Activated CD4-positive, CD25-positive, alpha-beta regulatory T cell treated with anti-CD3 and anti-CD28 coated beads, Interleukin-2, amount 50 U/mL, for 24 hours (primary cell): Measurements from ENCODE around the gene DENND1B.
A peak's percentile ranks its signal among the peaks of the same experiment; 100 is the strongest.
"Not testable (repeated sequence)": the region's sequence is repeated elsewhere in the genome, so short reads cannot be mapped to it uniquely, and the experiment has no call there.

Experiments
- ATAC-seq, 2 donors: fragments of 150-1000 bp; cut with Tn5 transposase; one replicate each; pipeline ENCODE4 v1.10.0; 2021; ENCODE audit warnings: mild to moderate bottlenecking in 1 of 2, moderate library complexity in 1 of 2

The DENND1B gene

DNA sequence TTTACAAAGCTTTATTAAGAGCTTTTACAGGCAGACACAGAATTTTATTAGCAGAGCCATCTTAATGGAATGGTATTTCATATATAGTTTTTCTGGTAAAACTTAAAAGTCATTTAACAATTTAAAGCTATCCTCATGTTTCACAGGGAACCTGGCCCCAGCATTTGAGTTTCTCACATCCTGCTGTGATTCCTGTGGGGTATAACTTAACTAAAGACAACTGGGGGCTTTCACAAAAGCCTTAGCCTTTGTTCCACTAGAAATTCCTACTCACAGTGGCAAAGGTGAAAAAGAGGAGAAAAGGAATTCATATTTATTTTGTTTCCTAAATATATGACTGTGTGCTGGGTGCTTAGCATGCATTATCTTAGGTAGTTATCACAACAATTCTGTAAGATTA is 233.9 kb downstream of the DENND1B start:
- ATAC-seq, result no peak

DNA sequence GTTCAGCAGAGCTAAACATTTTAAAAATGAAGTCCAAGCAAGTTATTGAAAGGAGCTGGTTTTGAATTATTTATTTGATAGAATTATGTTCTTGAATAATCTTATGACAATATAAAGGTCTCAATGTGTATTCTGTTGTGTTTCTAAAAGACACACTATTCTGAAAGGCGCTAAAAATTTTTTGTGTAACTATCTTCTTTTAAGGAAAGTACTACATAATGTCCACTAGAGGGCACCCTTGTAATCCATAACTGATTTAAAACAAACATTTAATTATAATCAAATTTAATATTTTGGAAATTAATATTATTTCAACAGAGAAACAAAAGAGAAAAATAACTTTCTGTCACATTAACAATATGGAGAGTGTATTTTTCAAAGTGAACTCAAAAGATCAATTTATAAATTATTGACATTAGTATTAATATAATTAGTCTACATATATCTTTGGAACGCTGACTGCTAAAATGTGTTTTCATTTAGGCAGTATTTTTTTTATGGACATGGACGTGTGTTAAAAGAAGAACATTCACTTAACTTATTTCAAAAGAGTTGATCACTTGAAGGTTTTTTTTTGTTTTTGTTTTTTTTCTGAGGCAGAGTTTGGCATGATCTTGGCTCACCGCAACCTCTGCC is 248.4 kb downstream of the DENND1B start:
- no peak for ATAC-seq

DNA sequence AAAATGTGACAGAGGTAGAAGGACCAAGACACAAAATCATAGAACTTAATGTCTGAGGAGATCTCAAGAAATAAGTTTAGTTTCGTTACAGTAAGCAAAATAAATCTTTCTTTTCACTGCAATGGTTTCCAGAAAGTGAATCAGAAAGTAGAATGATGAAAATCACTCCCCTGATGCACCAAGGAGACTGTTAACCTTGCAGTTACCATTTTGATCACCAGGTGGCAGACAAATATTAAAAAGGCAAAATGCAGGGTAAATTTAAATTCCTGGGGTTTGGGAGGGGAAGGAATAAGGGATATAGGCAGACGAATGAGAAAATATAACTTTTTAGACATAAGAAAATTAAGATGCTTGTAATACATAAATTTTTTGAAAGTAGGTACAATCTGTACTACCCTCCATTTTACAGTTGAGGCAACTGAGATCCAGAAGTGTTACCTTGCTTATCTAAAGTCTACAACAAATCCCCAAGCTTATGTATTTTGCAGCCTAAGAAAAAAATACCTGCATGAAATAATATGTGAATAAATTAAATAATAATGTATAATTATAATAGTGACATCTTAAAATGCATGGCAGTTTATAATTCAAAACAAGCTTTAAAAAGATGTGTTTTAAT is 254.1 kb downstream of the DENND1B start:
- ATAC-seq, result peak; percentile 58 to 75

DNA sequence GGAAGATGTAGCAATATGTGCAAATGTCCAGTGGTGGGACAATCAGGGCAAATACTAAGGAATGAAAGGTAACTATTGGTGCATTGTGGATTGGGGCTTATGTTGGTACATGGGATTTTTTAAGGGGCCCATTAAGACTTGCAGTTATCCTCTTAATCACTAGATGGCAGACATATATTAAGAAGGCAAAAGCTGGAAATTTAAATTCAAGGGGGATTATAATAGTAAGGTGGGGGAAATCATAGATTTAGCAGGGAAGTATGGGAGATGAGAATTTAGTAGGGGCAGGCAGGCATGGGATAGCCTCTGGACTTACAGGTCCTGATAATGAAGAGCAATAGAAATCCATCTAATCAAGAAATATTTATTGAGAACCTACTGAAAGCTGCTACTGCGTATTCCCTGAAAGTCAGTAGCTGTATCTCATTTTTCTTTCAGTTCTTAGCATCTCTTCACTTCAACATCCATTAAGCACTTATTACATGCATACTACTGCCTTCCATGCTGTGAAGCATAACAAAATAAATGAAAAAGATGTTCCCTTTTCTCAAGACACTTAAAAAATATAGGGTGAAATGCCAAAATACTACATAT is 255.4 kb downstream of the DENND1B start:
- ATAC-seq, result no peak

DNA sequence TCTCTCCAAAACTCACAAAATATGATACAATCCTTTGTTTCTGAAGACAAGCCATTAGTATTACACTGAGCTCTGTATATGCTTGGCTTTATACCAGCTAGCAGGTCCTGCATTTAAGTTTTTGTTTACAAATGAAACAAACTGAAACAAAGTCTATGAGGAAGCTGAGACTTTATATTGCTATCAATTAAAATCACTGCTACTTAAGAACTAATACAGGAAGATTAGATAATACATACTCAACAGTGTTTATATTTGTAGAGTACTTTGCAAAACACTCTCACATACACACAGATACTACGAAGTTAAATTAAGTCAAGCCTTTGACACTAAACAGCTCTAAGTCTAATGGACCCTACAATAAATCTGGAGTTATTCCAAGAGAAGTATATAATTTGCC is 259.9 kb downstream of the DENND1B start:
- no peak for ATAC-seq

DNA sequence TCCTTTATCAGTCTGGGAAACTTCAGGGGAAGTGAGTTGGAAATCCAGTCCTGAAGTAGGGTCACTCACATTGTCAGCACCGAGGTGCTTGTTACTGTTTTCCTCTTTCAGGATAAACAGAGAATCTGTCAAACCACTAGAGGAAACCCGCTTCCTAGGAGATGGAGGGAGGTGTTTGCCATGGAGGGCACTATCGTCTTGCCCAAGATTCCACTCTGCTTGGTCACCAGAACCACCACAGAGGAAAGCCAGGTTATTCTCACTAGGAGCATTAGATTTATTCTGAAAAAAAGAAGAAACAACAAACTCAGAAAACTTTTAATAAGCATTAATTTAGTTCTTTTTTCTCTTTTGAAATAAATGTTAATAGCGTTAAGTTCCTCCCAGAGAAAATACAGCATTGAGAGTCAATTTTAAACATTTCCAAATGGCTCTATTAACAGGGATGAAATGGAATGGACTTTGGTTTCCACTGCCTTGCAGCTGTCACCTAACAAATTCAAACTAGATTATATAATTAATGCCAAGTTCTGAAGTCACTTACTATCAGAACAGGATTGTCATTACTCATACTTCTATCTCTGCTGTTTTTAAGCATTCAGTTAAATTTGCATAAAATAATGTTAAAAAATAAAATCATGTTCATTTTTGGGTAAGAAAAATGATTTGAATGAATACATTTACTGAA is 264.4 kb downstream of the DENND1B start:
- ATAC-seq, result no peak

DNA sequence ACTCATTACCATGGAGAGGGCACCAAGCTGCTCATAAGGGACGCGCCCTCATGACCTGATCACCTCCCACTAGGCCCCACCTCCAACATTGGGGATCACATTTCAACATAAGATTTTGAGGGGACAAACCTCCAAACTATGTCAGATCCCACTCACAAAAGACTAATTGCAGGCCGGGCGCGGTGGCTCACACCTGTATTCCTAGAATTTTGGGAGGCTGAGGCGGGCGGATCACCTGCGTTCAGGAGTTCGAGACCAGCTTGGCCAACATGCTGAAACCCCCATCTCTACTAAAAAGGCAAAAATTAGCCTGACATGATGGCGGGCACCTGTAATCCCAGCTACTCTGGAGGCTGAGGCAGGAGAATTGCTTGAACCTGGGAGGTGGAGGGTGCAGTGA is 278.6 kb downstream of the DENND1B start:
- no peak for ATAC-seq

DNA sequence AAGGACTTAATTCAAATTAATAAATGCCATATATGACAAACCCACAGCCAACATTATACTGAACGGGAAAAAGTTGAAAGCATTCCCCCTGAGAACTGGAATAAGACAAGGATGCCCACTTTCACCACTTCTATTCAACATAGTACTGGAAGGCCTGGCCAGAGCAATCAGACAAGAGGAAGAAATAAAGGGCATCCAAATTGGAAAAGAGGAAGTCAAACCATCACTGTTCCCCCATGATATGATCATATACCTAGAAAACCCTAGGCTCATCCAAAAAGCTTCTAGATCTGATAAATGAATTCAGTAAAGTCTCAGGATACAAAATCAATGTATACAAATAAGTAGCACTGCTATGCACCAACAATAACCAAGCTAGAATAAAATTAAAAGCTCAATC is 283.8 kb downstream of the DENND1B start:
- ATAC-seq, result not testable (repeated sequence)

DNA sequence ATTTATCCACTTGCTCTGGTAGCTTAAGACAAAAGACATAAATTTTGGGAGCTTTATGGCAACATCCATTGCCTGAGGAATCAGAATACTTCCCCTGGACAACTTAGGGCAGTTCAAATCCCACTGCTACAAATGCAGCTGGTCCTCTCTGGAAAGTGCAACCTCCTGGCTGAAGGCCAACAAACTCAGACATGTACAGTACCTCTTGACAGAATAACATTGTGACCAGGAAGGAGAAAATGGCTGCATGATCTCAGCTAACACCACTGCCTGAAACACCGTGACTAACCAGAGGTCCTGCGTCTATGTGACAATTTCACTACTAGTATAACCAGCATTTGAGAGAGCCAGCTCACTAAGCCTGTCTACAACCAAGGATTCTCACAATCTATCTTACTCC is 288.3 kb downstream of the DENND1B start:
- no peak for ATAC-seq

DNA sequence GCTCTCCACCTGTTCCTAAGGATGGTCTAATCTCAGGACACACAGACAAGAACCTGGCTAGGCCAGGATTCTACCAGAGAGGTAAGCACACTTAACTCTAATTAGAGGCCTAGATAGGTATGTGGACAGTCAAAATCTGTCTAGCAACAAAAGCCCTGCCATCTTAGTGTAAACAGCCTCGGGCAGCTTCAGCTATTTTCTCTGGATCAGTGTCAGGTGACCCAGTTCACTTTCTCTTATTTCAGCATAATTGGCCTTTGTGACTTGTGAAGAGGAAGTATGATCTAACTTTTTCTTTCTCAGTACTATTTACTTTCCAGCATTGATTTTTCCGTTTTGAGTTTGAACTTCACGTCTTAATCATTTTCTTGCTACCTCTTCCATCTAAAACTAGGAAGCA is 289.5 kb downstream of the DENND1B start:
- no peak for ATAC-seq

DNA sequence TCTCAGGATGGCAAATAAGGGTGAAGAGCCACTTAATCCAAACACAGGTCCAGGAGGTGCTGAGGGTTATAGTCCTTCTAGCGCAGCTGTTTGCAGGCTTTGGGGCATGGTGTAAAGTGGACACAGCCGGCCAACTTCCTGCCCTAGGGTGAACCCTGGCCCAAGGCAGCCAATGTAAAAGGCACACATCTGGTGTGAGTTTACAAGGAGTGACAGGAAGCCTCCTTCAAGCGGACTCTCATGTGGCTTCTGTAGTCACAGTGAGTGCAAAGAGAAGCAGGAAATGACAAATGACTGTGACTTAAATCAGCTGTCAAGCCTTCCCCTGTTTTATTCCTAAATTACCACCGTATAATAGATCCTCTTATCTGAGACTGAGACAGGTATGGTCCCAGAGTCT is 294.2 kb downstream of the DENND1B start:
- peak; percentile 27 to 58 for ATAC-seq

DNA sequence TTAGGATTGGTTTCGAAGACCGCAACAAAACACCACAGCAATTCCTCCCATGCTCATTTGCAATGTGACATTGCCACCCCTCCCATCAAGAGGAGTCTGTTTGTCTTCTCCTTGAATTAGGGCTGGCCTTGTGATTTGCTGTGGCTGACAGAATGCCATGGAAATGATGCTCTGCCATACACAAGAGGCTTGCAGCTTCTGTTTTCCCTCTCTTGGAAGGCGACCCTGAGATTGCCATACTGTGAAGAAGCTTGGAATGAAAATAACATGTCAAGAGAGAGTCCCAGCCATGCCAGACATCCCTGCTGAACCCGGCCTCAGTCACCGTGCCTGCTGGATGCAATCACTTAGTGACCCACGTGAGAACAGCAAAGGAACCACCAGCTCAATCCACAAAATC is 294.8 kb downstream of the DENND1B start:
- no peak for ATAC-seq

DNA sequence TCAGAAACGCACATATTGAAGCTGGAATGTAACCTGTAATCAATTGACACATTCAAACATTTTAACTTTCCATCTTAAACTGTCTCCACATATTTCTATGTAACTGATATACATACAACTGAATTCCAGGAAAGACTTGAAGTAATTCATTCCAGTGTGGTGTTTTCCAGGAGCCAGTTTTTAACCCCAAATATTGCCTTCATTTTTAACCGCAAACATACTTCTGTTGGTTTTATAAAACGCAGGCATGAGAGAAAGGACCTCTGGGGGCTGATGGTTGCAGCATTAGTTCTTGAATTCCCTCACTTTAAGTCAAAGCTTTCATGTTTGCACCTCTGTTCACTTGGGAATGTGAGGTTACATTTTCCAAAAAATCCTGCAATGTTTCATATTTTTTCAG is 303.1 kb downstream of the DENND1B start:
- ATAC-seq, result no peak

DNA sequence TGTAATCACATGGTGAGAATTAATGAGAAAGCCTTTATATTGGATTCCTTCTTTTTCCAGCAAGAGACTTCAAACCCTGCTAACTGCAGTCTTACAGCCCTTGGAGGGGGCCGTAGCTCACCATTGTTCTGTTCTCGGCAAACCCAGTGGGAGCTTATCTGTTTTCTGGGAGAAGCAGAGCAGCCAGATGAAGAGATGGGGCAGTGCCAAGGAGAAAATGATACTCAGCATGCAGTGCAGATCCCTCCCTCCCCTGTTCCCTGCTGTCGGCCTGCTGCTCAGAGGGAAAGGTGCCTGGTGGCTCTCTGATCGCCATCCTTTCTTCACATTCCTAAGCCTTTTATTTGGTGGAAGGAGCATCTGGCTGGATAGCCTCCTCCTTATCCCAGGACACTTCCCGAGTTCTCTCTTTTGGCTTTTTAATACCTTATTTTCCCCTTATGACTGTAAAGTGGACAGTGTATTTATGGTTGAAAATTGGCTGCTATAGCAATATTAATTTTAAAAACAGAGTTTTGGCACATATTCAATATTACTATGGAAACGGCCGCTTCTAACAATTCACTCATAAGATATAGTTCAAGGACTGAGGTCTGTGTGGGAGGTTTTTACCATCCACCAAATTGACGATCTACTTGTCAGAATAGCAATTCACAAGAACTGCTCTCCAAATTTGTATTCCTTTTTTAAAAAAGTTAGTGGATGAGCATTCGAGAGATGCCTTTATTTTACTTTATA is 303.9 kb downstream of the DENND1B start:
- no peak for ATAC-seq

DNA sequence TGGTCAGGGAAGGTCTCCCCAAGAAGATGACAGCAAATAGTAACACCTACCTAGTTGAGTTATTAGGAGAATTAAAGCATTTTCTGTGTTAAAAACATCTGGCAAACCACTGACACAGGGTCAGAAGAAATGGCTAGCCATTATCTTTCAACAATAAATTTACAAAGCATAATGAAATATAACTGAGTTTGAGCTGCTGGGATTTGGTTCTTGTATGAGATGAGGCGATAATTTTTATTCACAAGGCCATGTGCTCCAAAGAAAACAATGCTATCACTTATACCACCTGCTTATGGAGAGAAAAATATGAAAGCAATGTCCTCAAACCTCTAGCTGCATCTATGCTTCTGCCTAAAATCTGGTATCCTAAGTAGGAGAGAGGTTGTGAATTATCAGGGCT is 304.9 kb downstream of the DENND1B start:
- no peak for ATAC-seq

DNA sequence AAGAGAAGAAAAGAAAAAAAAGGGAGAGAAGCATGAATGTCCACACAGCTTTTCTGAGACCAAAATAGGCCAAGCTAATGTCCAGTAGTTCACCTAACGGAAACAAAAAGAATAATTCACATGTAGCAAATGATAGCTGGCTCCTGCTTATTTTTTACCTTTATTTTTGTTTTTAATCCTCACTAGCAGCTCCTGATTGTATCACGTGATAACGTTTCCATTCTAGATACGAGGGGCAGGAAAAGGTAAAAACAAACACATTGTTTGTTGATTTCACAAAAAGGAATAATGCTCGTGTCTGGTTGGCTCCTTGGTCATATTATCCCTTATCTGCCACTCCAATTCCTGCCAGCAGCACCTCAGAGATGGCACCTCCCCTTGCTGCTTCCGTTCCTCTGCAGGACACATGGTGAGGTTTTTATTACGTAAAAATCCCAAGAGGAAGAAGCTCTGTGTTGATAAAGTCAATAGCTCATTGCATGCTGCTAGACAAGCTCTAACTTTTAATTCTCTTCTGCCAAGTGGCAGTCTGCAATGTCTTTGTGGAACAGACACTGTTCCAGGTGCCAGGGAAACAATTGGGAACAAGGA is 305.6 kb downstream of the DENND1B start:
- no peak for ATAC-seq

DNA sequence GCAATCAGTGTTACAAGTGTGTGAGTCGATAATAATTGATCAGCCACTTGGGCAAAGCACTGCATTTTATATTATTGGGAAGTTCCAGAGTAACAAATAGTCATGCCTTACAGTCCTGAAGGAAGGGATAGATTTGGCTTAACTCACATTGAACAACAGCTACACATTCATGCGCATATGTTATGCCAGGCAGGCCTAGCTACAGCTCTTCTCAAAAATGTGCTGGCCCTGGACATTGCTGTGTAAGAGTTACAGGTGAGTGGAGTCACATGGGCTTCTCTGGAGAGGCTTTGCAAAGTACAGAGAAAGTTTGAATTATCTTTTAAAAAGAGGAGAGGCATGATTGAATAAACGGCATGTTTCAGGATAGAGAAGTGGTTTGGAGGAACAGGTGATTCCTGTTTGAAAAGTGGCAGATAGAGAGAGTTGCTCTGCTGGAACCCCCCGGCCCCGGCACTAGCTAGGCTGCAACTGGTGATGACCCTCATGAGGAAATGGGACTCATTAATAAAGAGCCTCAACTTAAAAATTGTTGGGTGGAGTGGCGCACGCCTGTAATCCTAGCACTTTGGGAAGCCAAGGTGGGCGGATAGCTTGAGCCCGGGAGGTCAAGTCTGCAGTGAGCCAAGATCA is 306.6 kb downstream of the DENND1B start:
- ATAC-seq, result no peak

DNA sequence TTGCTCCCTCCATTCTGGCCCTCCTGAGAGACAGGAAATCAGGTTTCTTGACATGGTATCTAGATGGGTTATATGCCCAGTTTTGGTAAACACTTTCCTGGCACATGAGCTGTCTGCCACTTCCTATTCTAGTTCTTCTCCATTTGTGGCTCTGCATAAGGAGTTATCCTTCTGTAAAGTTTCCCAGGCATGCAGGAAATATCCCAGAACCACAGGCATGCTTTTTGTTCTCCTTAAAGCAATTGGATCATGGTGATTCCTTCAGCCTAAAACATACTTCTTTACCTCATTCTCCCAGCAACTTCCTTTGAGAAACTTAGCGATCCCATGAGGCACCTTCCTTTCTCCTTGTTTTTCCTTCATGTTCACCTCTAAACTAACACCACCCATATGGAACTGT is 307.4 kb downstream of the DENND1B start:
- ATAC-seq, result no peak

DNA sequence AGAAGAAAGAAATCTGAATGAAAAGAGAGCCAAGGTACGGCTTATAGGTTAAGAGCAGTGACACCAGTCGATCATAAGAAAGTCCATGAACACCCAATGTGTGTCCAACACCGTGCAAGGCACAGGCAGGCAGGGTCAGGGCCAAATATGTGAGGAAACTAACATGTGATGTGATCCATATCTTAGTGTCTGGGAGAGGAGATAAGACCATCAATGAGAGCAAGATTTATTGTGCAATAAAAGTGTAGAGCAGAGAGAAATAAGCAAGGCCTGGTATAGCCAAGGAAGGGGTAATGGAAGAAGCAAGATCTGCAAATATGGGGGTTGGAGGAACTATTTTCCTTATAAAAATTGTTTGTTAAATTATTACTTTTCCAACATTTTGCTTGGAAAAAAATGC is 308.5 kb downstream of the DENND1B start:
- no peak for ATAC-seq

DNA sequence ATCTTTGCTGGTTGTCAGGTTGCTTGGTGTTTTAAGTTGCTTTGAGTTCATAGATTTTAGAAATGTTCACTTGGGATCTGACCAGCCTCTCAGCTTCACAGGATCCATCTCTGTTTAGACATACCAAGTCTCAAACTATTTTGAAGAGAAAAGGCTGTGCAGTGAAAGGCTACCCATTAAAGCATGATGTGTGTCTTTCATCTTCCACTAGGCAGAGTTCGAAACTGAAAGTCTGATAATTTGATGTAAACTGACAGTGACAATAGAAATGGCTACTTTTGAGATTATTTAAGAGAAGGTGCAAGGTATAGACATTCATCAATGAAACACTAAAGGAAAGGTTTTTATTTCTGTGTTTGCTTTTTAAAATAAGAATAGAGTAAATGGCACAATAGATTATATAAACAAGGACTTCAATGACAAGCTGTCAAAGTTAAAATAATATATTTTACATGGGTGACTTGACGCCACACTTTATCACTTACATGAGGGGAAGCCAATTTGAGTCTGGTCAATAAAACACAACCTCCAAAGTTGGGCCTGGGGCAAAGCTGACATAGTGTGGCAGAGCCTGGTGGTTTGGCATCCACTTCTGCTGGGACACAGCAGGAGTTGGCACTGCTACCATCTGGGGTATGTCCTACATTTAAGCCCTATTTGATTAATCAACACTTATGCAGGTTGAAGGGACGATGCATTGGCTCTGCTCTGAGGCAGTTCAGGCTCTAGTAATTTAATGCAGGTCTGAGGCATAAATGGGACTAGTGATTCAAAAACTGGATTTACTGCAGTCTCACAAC is 309.6 kb downstream of the DENND1B start:
- ATAC-seq, result no peak

DNA sequence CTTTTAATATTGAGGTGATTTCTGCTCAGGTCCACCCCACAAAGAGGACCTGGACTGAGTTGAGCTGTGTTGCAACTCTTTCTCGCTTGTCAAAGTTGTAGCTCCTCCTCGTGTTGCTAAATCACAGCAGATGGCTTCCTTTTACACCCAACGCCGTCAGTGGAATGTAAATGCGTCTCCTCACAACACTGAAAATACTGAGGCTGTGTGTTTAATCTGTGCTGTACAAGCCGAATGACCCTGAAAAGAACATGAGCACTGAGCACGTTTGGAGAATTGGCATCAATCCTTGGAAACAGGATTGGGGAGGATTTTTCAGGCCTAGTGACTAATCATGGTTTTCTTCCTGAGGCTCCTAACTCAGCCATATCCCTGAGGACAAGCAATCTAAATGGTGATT is 311.2 kb downstream of the DENND1B start:
- no peak for ATAC-seq

DNA sequence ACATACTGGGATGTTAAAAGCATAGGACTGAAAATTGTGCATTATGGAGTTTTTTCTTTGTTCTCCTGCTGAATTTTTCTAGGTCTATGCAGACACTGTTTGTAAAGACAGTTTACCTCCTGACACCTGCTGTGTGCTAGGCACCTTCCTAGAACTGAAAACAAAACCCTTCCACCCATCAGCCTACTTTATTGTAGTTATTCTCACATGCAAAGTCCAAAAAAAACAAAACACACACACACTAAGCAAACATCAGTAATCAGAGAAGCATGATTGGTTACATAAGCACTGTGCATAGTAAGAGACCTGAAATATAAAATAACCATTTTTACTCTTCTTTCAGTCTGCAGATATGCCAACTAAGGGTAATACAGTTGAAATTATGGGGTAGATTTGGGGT is 312.1 kb downstream of the DENND1B start:
- ATAC-seq, result no peak
